ENCODE results near the gene TSC22D2.

Gene TSC22D2

GRCh38 chr3:150421799-150422548 lies 13.9 kb downstream of the TSC22D2 start:
- TF ChIP-seq, protein P1, sequence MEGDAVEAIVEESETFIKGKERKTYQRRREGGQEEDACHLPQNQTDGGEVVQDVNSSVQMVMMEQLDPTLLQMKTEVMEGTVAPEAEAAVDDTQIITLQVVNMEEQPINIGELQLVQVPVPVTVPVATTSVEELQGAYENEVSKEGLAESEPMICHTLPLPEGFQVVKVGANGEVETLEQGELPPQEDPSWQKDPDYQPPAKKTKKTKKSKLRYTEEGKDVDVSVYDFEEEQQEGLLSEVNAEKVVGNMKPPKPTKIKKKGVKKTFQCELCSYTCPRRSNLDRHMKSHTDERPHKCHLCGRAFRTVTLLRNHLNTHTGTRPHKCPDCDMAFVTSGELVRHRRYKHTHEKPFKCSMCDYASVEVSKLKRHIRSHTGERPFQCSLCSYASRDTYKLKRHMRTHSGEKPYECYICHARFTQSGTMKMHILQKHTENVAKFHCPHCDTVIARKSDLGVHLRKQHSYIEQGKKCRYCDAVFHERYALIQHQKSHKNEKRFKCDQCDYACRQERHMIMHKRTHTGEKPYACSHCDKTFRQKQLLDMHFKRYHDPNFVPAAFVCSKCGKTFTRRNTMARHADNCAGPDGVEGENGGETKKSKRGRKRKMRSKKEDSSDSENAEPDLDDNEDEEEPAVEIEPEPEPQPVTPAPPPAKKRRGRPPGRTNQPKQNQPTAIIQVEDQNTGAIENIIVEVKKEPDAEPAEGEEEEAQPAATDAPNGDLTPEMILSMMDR (IDR thresholded peaks at IDR 0.05) = no peak
- no peak for DNase-seq (ENCODE audit: low spot score)
- no peak overlapping the region for H3K4me3 ChIP-seq
- no peak overlapping the region for H3K27ac ChIP-seq

GRCh38 chr3:150422907-150423306 lies 14.8 kb downstream of the TSC22D2 start:
- DNase-seq (ENCODE audit: low spot score) = no peak
- Histone ChIP-seq H3K4me3 (no peak overlapping the region), H3K27ac (no peak overlapping the region)
- TF ChIP-seq, protein P1 (IDR thresholded peaks at IDR 0.05) = no peak

GRCh38 chr3:150423761-150424160 lies 15.7 kb downstream of the TSC22D2 start:
- TF ChIP-seq, protein P1 (IDR thresholded peaks at IDR 0.05) = no peak
- DNase-seq (ENCODE audit: low spot score) = no peak
- H3K27ac ChIP-seq = no peak overlapping the region
- no peak overlapping the region for H3K4me3 ChIP-seq

DNA sequence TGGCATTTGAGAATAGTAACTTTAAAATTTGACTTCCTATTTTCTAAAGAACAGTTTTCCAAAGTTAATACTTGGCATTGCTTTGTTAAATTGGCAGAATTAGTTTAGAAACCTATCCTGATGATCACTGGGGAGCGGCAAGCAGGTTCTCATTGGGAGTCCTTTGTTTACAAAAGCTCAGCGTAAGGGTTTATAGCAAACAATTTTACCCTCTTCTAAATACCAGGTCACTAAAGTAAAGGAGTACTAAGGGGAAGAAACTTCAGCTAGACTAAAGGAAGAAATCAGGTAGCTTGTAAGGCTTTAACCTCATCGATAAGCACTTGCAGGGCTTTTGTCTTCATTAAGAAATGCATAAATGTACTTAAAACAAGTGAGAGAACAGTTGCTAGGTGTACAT lies 18.2 kb downstream of the TSC22D2 start:
- Histone ChIP-seq H3K4me3 (no peak overlapping the region), H3K27ac (no peak overlapping the region)
- DNase-seq (ENCODE audit: low spot score) = no peak
- TF ChIP-seq, protein P1 (IDR thresholded peaks at IDR 0.05) = no peak

DNA sequence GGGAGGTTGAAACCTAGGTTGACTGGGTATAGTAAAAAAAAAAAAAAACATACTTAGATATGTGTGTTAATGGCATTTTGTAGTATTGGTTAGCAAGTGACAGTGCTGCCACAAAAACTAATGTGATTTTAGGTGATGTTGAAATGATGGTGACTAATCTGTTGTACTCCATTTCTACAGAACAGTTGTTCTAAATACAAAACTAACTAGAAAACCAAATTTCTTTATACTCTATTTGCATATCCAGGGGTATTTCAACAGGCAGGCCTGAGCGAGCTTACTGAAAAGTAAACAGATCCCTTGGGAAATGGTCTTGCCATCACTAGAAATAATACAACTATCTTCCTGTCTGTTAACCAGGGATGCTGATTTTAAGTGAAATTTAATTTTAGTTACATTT lies 20.5 kb downstream of the TSC22D2 start:
- DNase-seq (ENCODE audit: low spot score) = no peak
- Histone ChIP-seq H3K27ac (no peak overlapping the region), H3K4me3 (no peak overlapping the region)
- TF ChIP-seq, protein P1 (IDR thresholded peaks at IDR 0.05) = no peak

DNA sequence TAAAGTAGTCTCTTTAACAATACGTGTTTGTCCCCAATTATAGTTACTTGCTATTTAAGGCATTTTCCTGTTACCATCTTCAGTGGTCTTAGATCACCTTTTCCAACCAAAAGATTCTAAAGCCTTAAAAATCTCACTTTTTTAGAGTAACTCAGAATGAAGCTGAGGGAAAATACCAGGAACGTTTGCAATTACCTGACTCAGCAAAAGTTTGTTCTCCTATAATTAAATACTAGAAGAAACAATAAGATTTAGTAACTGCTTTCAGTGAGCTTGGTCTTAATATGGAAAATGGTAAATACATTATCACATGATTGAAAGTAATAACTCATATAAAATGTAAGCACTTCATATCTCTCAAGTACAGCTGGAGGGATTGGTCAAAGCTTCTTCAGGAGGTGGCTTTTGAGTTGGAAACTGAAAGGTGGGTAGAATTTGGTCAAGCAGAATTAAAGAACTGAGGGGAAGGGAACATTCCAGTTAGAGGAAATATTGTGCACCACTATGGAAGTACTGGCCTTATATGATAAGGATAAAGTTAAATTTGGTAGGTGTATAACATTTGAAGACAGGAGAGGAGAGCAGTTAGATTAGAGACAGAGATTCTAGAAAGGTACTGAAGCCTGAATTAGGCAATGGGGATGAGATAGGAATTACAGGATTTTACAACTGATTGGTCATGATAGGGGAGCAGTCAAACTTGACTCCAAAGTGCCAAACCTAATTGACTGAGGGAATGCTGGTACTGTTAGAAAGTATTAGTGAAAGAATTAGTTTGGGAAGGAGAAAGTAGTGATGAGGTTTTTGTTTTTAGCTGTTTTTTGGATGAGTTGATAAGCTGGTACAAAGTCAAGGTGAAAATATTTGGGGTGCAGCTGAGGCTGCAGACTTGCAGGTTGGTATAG lies 21.9 kb downstream of the TSC22D2 start:
- TF ChIP-seq, protein P1 (IDR thresholded peaks at IDR 0.05) = no peak
- no peak for DNase-seq (ENCODE audit: low spot score)
- H3K27ac ChIP-seq = no peak overlapping the region
- no peak overlapping the region for H3K4me3 ChIP-seq

All from coronary artery (tissue), 2 donors.